H1 (cell line): ENCODE results near the gene PHF8.

ENCODE experiments used
- CBX8 ChIP-seq: fragments of 300-800, 300-1000 bp; sonication (generic); IDR thresholded peaks from 2 replicates; pipeline ENCODE4 v1.7.1; 2016; ENCODE audit warnings: low read depth, low read length, borderline replicate concordance
- CTCF ChIP-seq, 3 experiments: IDR thresholded peaks; 1 replicate in 2 of 3; 2 replicates in 1 of 3; pipeline versions ENCODE4 v1.5.1 to v1.6.1; 2011; ENCODE audit warnings: low read length in 3 of 3, mild to moderate bottlenecking in 3 of 3, inconsistent platforms in 2 of 3, low read depth in 1 of 3, moderate library complexity in 1 of 3; ENCODE audit not compliant: insufficient read depth in 1 of 3; ENCODE audit errors: control extremely low read depth in 1 of 3
- EP300 ChIP-seq, 2 experiments: IDR thresholded peaks; 1 replicate in 1 of 2; 2 replicates in 1 of 2; pipeline ENCODE4 v1.6.1; 2011 to 2012; ENCODE audit warnings: low read depth in 2 of 2, low read length in 2 of 2, mild to moderate bottlenecking in 2 of 2, borderline replicate concordance in 1 of 2, inconsistent platforms in 1 of 2, moderate library complexity in 1 of 2
- EZH2 ChIP-seq: fragments of 200-600 bp; sonication (generic); IDR thresholded peaks from 2 replicates; pipeline ENCODE4 v1.7.1; 2012; ENCODE audit warnings: low read depth, mild to moderate bottlenecking, moderate library complexity, low read length, inconsistent platforms; ENCODE audit not compliant: severe bottlenecking
- HDAC2 ChIP-seq, 2 experiments: fragments of 300-600 bp in 1 of 2; sonication (generic) in 1 of 2; IDR thresholded peaks; 2 replicates each; pipeline ENCODE4 v1.6.1; 2011 to 2012; ENCODE audit warnings: low read depth in 2 of 2, low read length in 2 of 2, mild to moderate bottlenecking in 2 of 2, moderate library complexity in 2 of 2, borderline replicate concordance in 1 of 2, inconsistent platforms in 1 of 2
- JUND ChIP-seq: IDR thresholded peaks from 2 replicates; pipeline ENCODE4 v1.6.1; 2011; ENCODE audit warnings: mild to moderate bottlenecking, improper control_type of control experiment, low read length
- POLR2A ChIP-seq, 2 experiments: IDR thresholded peaks; 1 replicate in 1 of 2; 2 replicates in 1 of 2; pipeline ENCODE4 v1.6.1; 2011; ENCODE audit warnings: low read depth in 2 of 2, low read length in 2 of 2, mild to moderate bottlenecking in 2 of 2; ENCODE audit errors: control extremely low read depth in 1 of 2
- POLR2AphosphoS5 ChIP-seq: IDR thresholded peaks from 2 replicates; pipeline ENCODE4 v1.6.1; 2011; ENCODE audit warnings: low read depth, low read length
- RAD21 ChIP-seq, 2 experiments: IDR thresholded peaks in 1 of 2; conservative IDR thresholded peaks in 1 of 2; 2 replicates each; pipeline ENCODE4 v1.6.1; 2011; ENCODE audit warnings: low read depth in 2 of 2, low read length in 2 of 2, improper control_type of control experiment in 1 of 2, inconsistent platforms in 1 of 2, mild to moderate bottlenecking in 1 of 2, moderate library complexity in 1 of 2
- YY1 ChIP-seq: IDR thresholded peaks from 2 replicates; pipeline ENCODE4 v1.6.1; 2011; ENCODE audit warnings: low read depth, mild to moderate bottlenecking, low read length
- ZNF274 ChIP-seq: IDR thresholded peaks from 2 replicates; pipeline ENCODE4 v1.7.0; 2012; ENCODE audit warnings: low read length, borderline replicate concordance; ENCODE audit errors: extremely low read depth
- TF ChIP-seq, protein P1 (sequence below): IDR thresholded peaks from 2 replicates; pipeline ENCODE4 v1.6.1; 2012; ENCODE audit warnings: low read length, inconsistent platforms
- TF ChIP-seq, protein P2 (sequence below): IDR thresholded peaks from 2 replicates; pipeline ENCODE4 v1.6.1; 2012; ENCODE audit warnings: inconsistent platforms

GRCh38 chrX:53997724-53998123 lies 46.5 kb downstream of the PHF8 start:
- TF ChIP-seq POLR2A (IDR thresholded peaks at IDR 0.05; ENCODE audit: control extremely low read depth in 1 of 2, low read depth in 2 of 2, low read length in 2 of 2): no peak
- no peak for TF ChIP-seq YY1
- TF ChIP-seq JUND: no peak
- no peak for TF ChIP-seq CTCF (IDR thresholded peaks at IDR 0.05; ENCODE audit: control extremely low read depth in 1 of 3, insufficient read depth in 1 of 3, low read depth in 1 of 3, low read length in 3 of 3)
- no peak for TF ChIP-seq ZNF274
- TF ChIP-seq, protein P1, sequence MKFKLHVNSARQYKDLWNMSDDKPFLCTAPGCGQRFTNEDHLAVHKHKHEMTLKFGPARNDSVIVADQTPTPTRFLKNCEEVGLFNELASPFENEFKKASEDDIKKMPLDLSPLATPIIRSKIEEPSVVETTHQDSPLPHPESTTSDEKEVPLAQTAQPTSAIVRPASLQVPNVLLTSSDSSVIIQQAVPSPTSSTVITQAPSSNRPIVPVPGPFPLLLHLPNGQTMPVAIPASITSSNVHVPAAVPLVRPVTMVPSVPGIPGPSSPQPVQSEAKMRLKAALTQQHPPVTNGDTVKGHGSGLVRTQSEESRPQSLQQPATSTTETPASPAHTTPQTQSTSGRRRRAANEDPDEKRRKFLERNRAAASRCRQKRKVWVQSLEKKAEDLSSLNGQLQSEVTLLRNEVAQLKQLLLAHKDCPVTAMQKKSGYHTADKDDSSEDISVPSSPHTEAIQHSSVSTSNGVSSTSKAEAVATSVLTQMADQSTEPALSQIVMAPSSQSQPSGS: no peak
- TF ChIP-seq, protein P2, sequence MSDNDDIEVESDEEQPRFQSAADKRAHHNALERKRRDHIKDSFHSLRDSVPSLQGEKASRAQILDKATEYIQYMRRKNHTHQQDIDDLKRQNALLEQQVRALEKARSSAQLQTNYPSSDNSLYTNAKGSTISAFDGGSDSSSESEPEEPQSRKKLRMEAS: no peak
- no peak for TF ChIP-seq EP300 (IDR thresholded peaks at IDR 0.05; ENCODE audit: borderline replicate concordance in 1 of 2, low read depth in 2 of 2, low read length in 2 of 2)
- no peak for TF ChIP-seq RAD21 (IDR thresholded peaks at IDR 0.05 in 1 of 2, conservative IDR thresholded peaks at IDR 0.05 in 1 of 2; ENCODE audit: low read depth in 2 of 2, low read length in 2 of 2)
- TF ChIP-seq EZH2: no peak
- TF ChIP-seq POLR2AphosphoS5: no peak
- no peak for TF ChIP-seq CBX8
- no peak for TF ChIP-seq HDAC2 (IDR thresholded peaks at IDR 0.05; ENCODE audit: borderline replicate concordance in 1 of 2, low read depth in 2 of 2, low read length in 2 of 2)
